Lung (tissue), 12 donors: Measurements from ENCODE around the gene CCDC27. TPM values are rescaled to one million over a fixed set of nuclear protein-coding genes. Genes with fewer than 3 reads are reported as not detected.

Experiments
- ATAC-seq: fragments of 200-7000 bp; cut with Tn5 transposase; one replicate; pipeline ENCODE4 v1.9.1; 2020; ENCODE audit warnings: moderate number of reproducible peaks; ENCODE audit not compliant: insufficient read depth, low FRiP score
- DNase-seq, 3 donors: peaks; one replicate each; pipeline ENCODE4 v3.0.0-alpha.2; 2013 to 2017
- H3K27ac ChIP-seq, 2 donors: one replicate each; pipeline ENCODE4 v1.5.1; 2013; ENCODE audit warnings: mild to moderate bottlenecking in 2 of 2, moderate library complexity in 2 of 2, control low read depth in 1 of 2, inconsistent platforms in 1 of 2, low read depth in 1 of 2, low read length in 1 of 2
- H3K27me3 ChIP-seq, 3 donors: one replicate each; pipeline ENCODE4 v1.5.1; 2013; ENCODE audit warnings: low read length in 2 of 3; ENCODE audit not compliant: control insufficient read depth in 3 of 3, insufficient read depth in 3 of 3
- H3K36me3 ChIP-seq, 4 donors: one replicate each; pipeline ENCODE4 v1.5.1; 2013; ENCODE audit warnings: low read length in 4 of 4, mild to moderate bottlenecking in 1 of 4, moderate library complexity in 1 of 4; ENCODE audit not compliant: control insufficient read depth in 4 of 4, insufficient read depth in 4 of 4
- H3K4me1 ChIP-seq, 5 donors: one replicate each; pipeline ENCODE4 v1.5.1; 2013; ENCODE audit warnings: low read length in 5 of 5, mild to moderate bottlenecking in 2 of 5, moderate library complexity in 1 of 5; ENCODE audit not compliant: control insufficient read depth in 5 of 5, insufficient read depth in 5 of 5
- H3K4me3 ChIP-seq: one replicate; pipeline ENCODE4 v1.5.1; 2013; ENCODE audit warnings: mild to moderate bottlenecking, control low read depth, moderate library complexity
- H3K9ac ChIP-seq, 2 donors: one replicate each; pipeline ENCODE4 v1.5.1; 2013; ENCODE audit warnings: low read length in 2 of 2, control low read depth in 1 of 2; ENCODE audit not compliant: insufficient read depth in 1 of 2
- H3K9me3 ChIP-seq, 4 donors: one replicate each; pipeline ENCODE4 v1.5.1; 2013; ENCODE audit warnings: low read length in 3 of 4, mild to moderate bottlenecking in 1 of 4, moderate library complexity in 1 of 4; ENCODE audit not compliant: control insufficient read depth in 4 of 4, insufficient read depth in 3 of 4
- CTCF ChIP-seq: IDR thresholded peaks from 2 replicates; pipeline ENCODE4 v1.5.1; 2012; ENCODE audit warnings: mild to moderate bottlenecking; ENCODE audit errors: control extremely low read depth, extremely low read depth
- WGBS, 2 donors: extraction: QIAGEN DNeasy Blood & Tissue Kit; methylation state at CpG; one replicate each; pipeline ENCODE4 v1.1.7; 2013; 5-methylcytosine and 5-hydroxymethylcytosine counted together
- polyA plus RNA-seq, 2 donors: library from polyadenylated mRNA; stranded (reverse); fragments of 200-250 nt; gene quantifications; one replicate each; pipeline ENCODE4 v1.2.1, GENCODE V29; 2013
- total RNA-seq, 2 donors: library from RNA; depleted of rRNA in 1 of 2; stranded (reverse); fragments of >200 nt in 1 of 2; gene quantifications; one replicate each; pipeline ENCODE4 v1.2.1, GENCODE V29; 2014 to 2021
- donor health status: control.
- donor health status: control.
- donor health status: Bipolar disorder and iron deficiency.
- donor health status: healthy.
- donor health status: DM: yes; HTN: yes; CAD: no.

The CCDC27 gene
- total and polyA plus RNA-seq, 4 donors: not detected

GRCh38 chr1:3785456-3786157 is 33.4 kb downstream of the CCDC27 start:
- no peak for TF ChIP-seq CTCF
- 82 to 89% methylated on average over 14 of the region's 14 CpGs for WGBS, 2 donors
- no peak for DNase-seq
- peaks cover 0 to under 1% (median 0%) of the 10 kb centered on the region in 5 donors for H3K4me1 ChIP-seq
- peaks cover 20 to 58% (median 41%) of the 10 kb centered on the region in 4 donors for H3K36me3 ChIP-seq
- no peak overlapping the region for H3K9ac ChIP-seq
- ATAC-seq: no peak
- H3K9me3 ChIP-seq: no peaks in the 10 kb centered on the region
- H3K27me3 ChIP-seq: no peaks in the 10 kb centered on the region
- no peak overlapping the region for H3K4me3 ChIP-seq
- no peak overlapping the region for H3K27ac ChIP-seq

GRCh38 chr1:3786468-3787348 is 34.5 kb downstream of the CCDC27 start:
- peaks cover 11 to 55% (median 37%) of the 10 kb centered on the region in 4 donors for H3K36me3 ChIP-seq

GRCh38 chr1:3787349-3787715 is 35.1 kb downstream of the CCDC27 start:
- DNase-seq: no peak
- peaks cover 7 to 55% (median 32%) of the 10 kb centered on the region in 4 donors for H3K36me3 ChIP-seq
- 87 to 91% methylated on average over 10 of the region's 10 CpGs for WGBS, 2 donors

More at GRCh38 chr1:3786468-3787348, 34.5 kb downstream of the CCDC27 start:
- Histone ChIP-seq H3K9me3 (no peaks in the 10 kb centered on the region), H3K4me1 (peaks cover 0 to 2% (median 0%) of the 10 kb centered on the region in 5 donors), H3K9ac (no peak overlapping the region), H3K27me3 (no peaks in the 10 kb centered on the region), H3K27ac (no peak overlapping the region), H3K4me3 (no peak overlapping the region)
- DNase-seq: no peak
- no peak for ATAC-seq
- WGBS, 2 donors: 94 to 97% methylated on average over 45 of the region's 45 CpGs
- TF ChIP-seq CTCF: no peak

More at GRCh38 chr1:3787349-3787715, 35.1 kb downstream of the CCDC27 start:
- no peak overlapping the region for H3K4me3 ChIP-seq
- no peak for ATAC-seq
- no peaks in the 10 kb centered on the region for H3K27me3 ChIP-seq
- no peak for TF ChIP-seq CTCF
- H3K9ac ChIP-seq: no peak overlapping the region
- peaks cover 0 to 2% (median 0%) of the 10 kb centered on the region in 5 donors for H3K4me1 ChIP-seq
- H3K27ac ChIP-seq: no peak overlapping the region
- no peaks in the 10 kb centered on the region for H3K9me3 ChIP-seq
